Loucy (cell line): ENCODE measurements around the gene HS3ST5.

ENCODE experiments used
- H2AFZ ChIP-seq: fragments of 200-600 bp; sonication (generic); 2 replicates; pipeline ENCODE4 v1.6.0; 2016; ENCODE audit warnings: antibody characterized with exemption, mild to moderate bottlenecking, low read length, moderate library complexity
- H3F3A ChIP-seq: fragments of 200-600 bp; 2 replicates; pipeline ENCODE4 v1.6.0; 2016; ENCODE audit warnings: antibody characterized with exemption, low read depth, mild to moderate bottlenecking
- H3K27me3 ChIP-seq: fragments of 200-600 bp; sonication (generic); 2 replicates; pipeline ENCODE4 v1.6.1; 2014; ENCODE audit warnings: low read length, mild to moderate bottlenecking; ENCODE audit not compliant: insufficient read depth, poor library complexity, severe bottlenecking
- H3K36me3 ChIP-seq: fragments of 200-600 bp; sonication (generic); 2 replicates; pipeline ENCODE4 v1.6.1; 2016; ENCODE audit warnings: low read length; ENCODE audit not compliant: insufficient read depth
- H3K4me1 ChIP-seq: fragments of 200-600 bp; sonication (generic); 2 replicates; pipeline ENCODE4 v1.5.1; 2014; ENCODE audit warnings: low read length, mild to moderate bottlenecking; ENCODE audit not compliant: insufficient read depth, poor library complexity, severe bottlenecking
- H3K4me2 ChIP-seq: fragments of 200-600 bp; sonication (generic); 2 replicates; pipeline ENCODE4 v1.6.0; 2014; ENCODE audit warnings: antibody characterized with exemption, low read length, low read depth, mild to moderate bottlenecking; ENCODE audit not compliant: poor library complexity, severe bottlenecking
- H3K4me3 ChIP-seq: fragments of 200-600 bp; sonication (generic); 2 replicates; pipeline ENCODE4 v1.5.1; 2014; ENCODE audit warnings: low read length, mild to moderate bottlenecking, mixed read lengths; ENCODE audit not compliant: poor library complexity, severe bottlenecking
- H3K79me2 ChIP-seq: fragments of 200-600 bp; sonication (generic); 2 replicates; pipeline ENCODE4 v1.6.1; 2014; ENCODE audit warnings: low read length; ENCODE audit not compliant: insufficient read depth
- H3K9ac ChIP-seq: fragments of 200-600 bp; sonication (generic); 2 replicates; pipeline ENCODE4 v1.6.0; 2014; ENCODE audit warnings: mild to moderate bottlenecking, low read depth, low read length, moderate library complexity; ENCODE audit not compliant: poor library complexity, severe bottlenecking
- H3K9me2 ChIP-seq: fragments of 200-600 bp; sonication (generic); replicated peaks from 2 replicates; pipeline ENCODE4 v1.6.1; 2016; ENCODE audit warnings: low read depth, low read length, mixed read lengths
- H3K9me3 ChIP-seq: fragments of 200-600 bp; sonication (generic); 2 replicates; pipeline ENCODE4 v1.6.1; 2014; ENCODE audit warnings: mild to moderate bottlenecking, antibody characterized with exemption, low read length, low read depth; ENCODE audit not compliant: insufficient read depth
- H4K20me1 ChIP-seq: fragments of 200-600 bp; sonication (generic); 2 replicates; pipeline ENCODE4 v1.6.0; 2014; ENCODE audit warnings: antibody characterized with exemption, low read length, mild to moderate bottlenecking; ENCODE audit not compliant: insufficient read depth, poor library complexity, severe bottlenecking
- EZH2phosphoT487 ChIP-seq: fragments of 200-600 bp; IDR thresholded peaks from 2 replicates; pipeline ENCODE4 v1.6.1; 2018; ENCODE audit warnings: antibody characterized with exemption, mild to moderate bottlenecking, moderate library complexity, borderline replicate concordance
- TF ChIP-seq, protein P1 (sequence below): fragments of 200-600 bp; sonication (generic); conservative IDR thresholded peaks from 2 replicates; pipeline ENCODE4 v1.5.1; 2014; ENCODE audit warnings: mild to moderate bottlenecking, antibody characterized with exemption, low read length

Gene HS3ST5

DNA sequence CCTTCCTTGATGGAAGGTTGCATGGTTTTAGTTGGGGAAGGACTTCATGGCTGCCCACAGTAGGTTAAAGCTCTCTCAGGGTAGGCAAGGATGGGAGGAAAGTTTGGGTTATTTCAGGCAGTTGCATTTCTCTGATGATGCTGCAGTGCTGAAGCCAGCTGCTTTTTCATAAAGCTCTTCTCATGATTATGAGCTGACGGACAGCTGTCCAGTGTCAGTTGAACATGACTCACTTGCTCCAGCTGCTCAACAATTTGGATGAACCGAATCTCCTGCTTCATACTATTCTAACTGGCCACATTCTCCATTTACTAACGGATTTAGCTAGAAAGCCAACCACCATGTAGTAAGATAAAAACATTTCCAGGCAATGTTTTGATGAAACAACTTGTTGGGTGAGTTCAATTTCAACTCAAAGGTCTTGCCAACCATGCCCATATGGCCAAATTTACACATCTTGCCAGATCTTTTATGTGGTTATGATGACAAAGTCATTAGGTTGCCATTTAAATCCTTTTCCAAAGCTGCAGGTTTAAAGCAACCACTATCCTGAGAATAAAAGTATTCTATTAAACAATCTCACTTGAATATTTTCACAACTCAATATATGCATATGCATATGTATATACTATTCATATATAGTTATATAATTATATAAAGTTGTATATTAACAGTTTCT is 125.9 kb downstream of the HS3ST5 start:
- Histone ChIP-seq H3K9ac (no peak overlapping the region), H2AFZ (no peak overlapping the region), H3F3A (no peaks in the 10 kb centered on the region), H3K9me3 (no peaks in the 10 kb centered on the region), H3K4me3 (no peak overlapping the region), H3K4me2 (no peak overlapping the region), H3K9me2 (no peaks in the 10 kb centered on the region), H3K4me1 (no peaks in the 10 kb centered on the region), H3K36me3 (no peaks in the 10 kb centered on the region), H3K27me3 (no peaks in the 10 kb centered on the region), H4K20me1 (no peaks in the 10 kb centered on the region), H3K79me2 (no peaks in the 10 kb centered on the region)
- TF ChIP-seq, protein P1, sequence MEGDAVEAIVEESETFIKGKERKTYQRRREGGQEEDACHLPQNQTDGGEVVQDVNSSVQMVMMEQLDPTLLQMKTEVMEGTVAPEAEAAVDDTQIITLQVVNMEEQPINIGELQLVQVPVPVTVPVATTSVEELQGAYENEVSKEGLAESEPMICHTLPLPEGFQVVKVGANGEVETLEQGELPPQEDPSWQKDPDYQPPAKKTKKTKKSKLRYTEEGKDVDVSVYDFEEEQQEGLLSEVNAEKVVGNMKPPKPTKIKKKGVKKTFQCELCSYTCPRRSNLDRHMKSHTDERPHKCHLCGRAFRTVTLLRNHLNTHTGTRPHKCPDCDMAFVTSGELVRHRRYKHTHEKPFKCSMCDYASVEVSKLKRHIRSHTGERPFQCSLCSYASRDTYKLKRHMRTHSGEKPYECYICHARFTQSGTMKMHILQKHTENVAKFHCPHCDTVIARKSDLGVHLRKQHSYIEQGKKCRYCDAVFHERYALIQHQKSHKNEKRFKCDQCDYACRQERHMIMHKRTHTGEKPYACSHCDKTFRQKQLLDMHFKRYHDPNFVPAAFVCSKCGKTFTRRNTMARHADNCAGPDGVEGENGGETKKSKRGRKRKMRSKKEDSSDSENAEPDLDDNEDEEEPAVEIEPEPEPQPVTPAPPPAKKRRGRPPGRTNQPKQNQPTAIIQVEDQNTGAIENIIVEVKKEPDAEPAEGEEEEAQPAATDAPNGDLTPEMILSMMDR, result no peak
- no peak for TF ChIP-seq EZH2phosphoT487

DNA sequence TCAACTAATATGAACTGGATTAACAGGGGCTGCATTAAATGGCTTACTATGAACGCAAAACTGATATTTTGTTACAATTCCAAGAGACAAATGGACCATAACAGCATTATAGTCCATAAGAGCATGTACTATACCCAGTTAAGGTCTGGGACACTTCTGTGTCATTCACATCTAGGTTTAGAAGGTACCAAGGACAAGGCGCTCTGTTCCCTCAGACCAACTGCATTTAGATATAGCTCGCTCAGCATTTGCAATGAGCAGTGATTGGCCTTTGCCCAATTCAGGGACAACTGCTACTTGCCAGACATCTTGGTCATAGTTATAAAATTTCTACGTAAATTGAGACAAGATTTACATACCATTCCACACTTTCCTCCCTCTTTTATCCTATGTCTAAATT is 132.4 kb downstream of the HS3ST5 start:
- H3K4me3 ChIP-seq, result no peak overlapping the region
- H3K27me3 ChIP-seq, result no peaks in the 10 kb centered on the region
- no peak for TF ChIP-seq EZH2phosphoT487
- TF ChIP-seq, protein P1, result no peak
- no peak overlapping the region for H3K4me2 ChIP-seq
- H3K9me3 ChIP-seq, result no peaks in the 10 kb centered on the region
- no peaks in the 10 kb centered on the region for H3F3A ChIP-seq
- no peaks in the 10 kb centered on the region for H3K9me2 ChIP-seq
- H4K20me1 ChIP-seq, result no peaks in the 10 kb centered on the region
- H3K36me3 ChIP-seq, result no peaks in the 10 kb centered on the region
- no peak overlapping the region for H2AFZ ChIP-seq
- H3K4me1 ChIP-seq, result no peaks in the 10 kb centered on the region
- no peaks in the 10 kb centered on the region for H3K79me2 ChIP-seq
- no peak overlapping the region for H3K9ac ChIP-seq

DNA sequence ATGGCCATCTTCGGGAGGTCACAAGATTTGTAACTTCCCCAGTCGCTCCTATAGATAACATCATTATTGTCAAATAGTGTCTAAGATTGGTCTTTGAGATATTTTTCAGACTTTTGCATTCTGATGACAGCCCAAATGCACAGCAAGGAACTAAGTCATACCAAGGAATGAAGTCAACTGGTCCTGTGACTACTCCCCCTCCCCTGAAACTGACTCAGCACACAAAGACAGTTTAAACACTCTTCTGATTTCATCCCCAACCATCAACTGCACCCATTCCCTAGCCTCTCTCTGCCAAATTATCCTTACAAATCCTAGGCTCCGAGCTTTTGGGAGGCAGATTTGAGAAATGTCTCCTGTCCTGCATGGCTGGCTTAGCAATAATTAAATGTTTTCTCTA is 139.4 kb downstream of the HS3ST5 start:
- Histone ChIP-seq H3K4me1 (no peaks in the 10 kb centered on the region), H3K79me2 (no peaks in the 10 kb centered on the region), H3K4me2 (no peak overlapping the region), H3F3A (no peaks in the 10 kb centered on the region), H3K27me3 (no peaks in the 10 kb centered on the region), H2AFZ (no peak overlapping the region), H3K9me3 (no peaks in the 10 kb centered on the region), H3K9me2 (no peaks in the 10 kb centered on the region), H4K20me1 (no peaks in the 10 kb centered on the region), H3K4me3 (no peak overlapping the region), H3K36me3 (no peaks in the 10 kb centered on the region), H3K9ac (no peak overlapping the region)
- TF ChIP-seq, protein P1, result no peak
- no peak for TF ChIP-seq EZH2phosphoT487
